H9 (cell line): ENCODE results near the gene SEMA7A. TPM values are rescaled to one million over a fixed set of nuclear protein-coding genes. Genes with fewer than 3 reads are reported as not detected.

Experiments
- DNase-seq: peaks from one replicate; pipeline ENCODE4 v3.0.0-alpha.2; 2017
- H2AFZ ChIP-seq: one replicate; pipeline ENCODE4 v1.6.1; 2013; ENCODE audit warnings: mild to moderate bottlenecking, low read length, control low read depth, moderate library complexity
- H2AK5ac ChIP-seq: 2 replicates; pipeline ENCODE4 v1.6.1; 2013; ENCODE audit warnings: low read length, control low read depth, mixed read lengths; ENCODE audit not compliant: insufficient read length
- H2BK120ac ChIP-seq: one replicate; pipeline ENCODE4 v1.6.1; 2013; ENCODE audit warnings: low read depth, mild to moderate bottlenecking, low read length, control low read depth, inconsistent platforms; ENCODE audit not compliant: poor library complexity, severe bottlenecking
- H2BK12ac ChIP-seq: 2 replicates; pipeline ENCODE4 v1.6.1; 2013; ENCODE audit warnings: low read length, control low read depth, mixed read lengths, low read depth; ENCODE audit not compliant: insufficient read length
- H2BK15ac ChIP-seq: 2 replicates; pipeline ENCODE4 v1.6.1; 2013; ENCODE audit warnings: low read depth, low read length, control low read depth
- H2BK20ac ChIP-seq: one replicate; pipeline ENCODE4 v1.6.1; 2013; ENCODE audit warnings: low read depth, mild to moderate bottlenecking, low read length, control low read depth, inconsistent platforms; ENCODE audit not compliant: poor library complexity, severe bottlenecking
- H2BK5ac ChIP-seq: 2 replicates; pipeline ENCODE4 v1.6.1; 2013; ENCODE audit warnings: low read length, control low read depth, mixed read lengths; ENCODE audit not compliant: insufficient read length
- H3K14ac ChIP-seq: 2 replicates; pipeline ENCODE4 v1.6.1; 2013; ENCODE audit warnings: low read length, control low read depth; ENCODE audit not compliant: insufficient read depth
- H3K18ac ChIP-seq: 2 replicates; pipeline ENCODE4 v1.6.1; 2013; ENCODE audit warnings: low read depth, mild to moderate bottlenecking, mixed read lengths, low read length, control low read depth; ENCODE audit not compliant: insufficient read length
- H3K23ac ChIP-seq: 2 replicates; pipeline ENCODE4 v1.6.1; 2013; ENCODE audit warnings: low read length, control low read depth, mixed read lengths, low read depth; ENCODE audit not compliant: insufficient read length
- H3K23me2 ChIP-seq: 2 replicates; pipeline ENCODE4 v1.6.1; 2013; ENCODE audit warnings: low read depth, mild to moderate bottlenecking, mixed read lengths, low read length, control low read depth; ENCODE audit not compliant: insufficient read length, poor library complexity, severe bottlenecking
- H3K27ac ChIP-seq: 2 replicates; pipeline ENCODE4 v1.5.1; 2013; ENCODE audit warnings: low read length, control low read depth, mixed read lengths, low read depth; ENCODE audit not compliant: insufficient read length
- H3K27me3 ChIP-seq: 2 replicates; pipeline ENCODE4 v1.6.1; 2013; ENCODE audit warnings: low read length, control low read depth, inconsistent platforms; ENCODE audit not compliant: insufficient read depth
- H3K4ac ChIP-seq: 2 replicates; pipeline ENCODE4 v1.6.1; 2013; ENCODE audit warnings: low read depth, mild to moderate bottlenecking, control low read depth, inconsistent platforms, low read length, moderate library complexity
- H3K4me1 ChIP-seq: 2 replicates; pipeline ENCODE4 v1.6.1; 2013; ENCODE audit warnings: low read length, control low read depth, inconsistent platforms; ENCODE audit not compliant: insufficient read depth
- H3K4me2 ChIP-seq: 2 replicates; pipeline ENCODE4 v1.6.1; 2013; ENCODE audit warnings: low read length, control low read depth, mixed read lengths; ENCODE audit not compliant: insufficient read length, insufficient read depth
- H3K56ac ChIP-seq: 2 replicates; pipeline ENCODE4 v1.6.1; 2013; ENCODE audit warnings: low read depth, mild to moderate bottlenecking, mixed read lengths, low read length, control low read depth; ENCODE audit not compliant: insufficient read length
- H3K79me1 ChIP-seq: 2 replicates; pipeline ENCODE4 v1.6.1; 2013; ENCODE audit warnings: low read depth, mild to moderate bottlenecking, moderate library complexity, low read length, control low read depth, inconsistent platforms; ENCODE audit not compliant: insufficient read depth, poor library complexity, severe bottlenecking
- H3K79me2 ChIP-seq: 2 replicates; pipeline ENCODE4 v1.6.1; 2013; ENCODE audit warnings: low read length, control low read depth, inconsistent platforms; ENCODE audit not compliant: insufficient read depth
- H3K9ac ChIP-seq: 2 replicates; pipeline ENCODE4 v1.6.1; 2013; ENCODE audit warnings: low read length, control low read depth, mixed read lengths; ENCODE audit not compliant: insufficient read length; ENCODE audit errors: extremely low read depth
- H3K9me3 ChIP-seq: one replicate; pipeline ENCODE4 v1.6.1; 2013; ENCODE audit warnings: low read depth, low read length, inconsistent platforms; ENCODE audit not compliant: control insufficient read depth
- H3T11ph ChIP-seq: one replicate; pipeline ENCODE4 v1.6.1; 2013; ENCODE audit warnings: mild to moderate bottlenecking, low read length, control low read depth, inconsistent platforms
- H4K20me1 ChIP-seq: one replicate; pipeline ENCODE4 v1.6.1; 2013; ENCODE audit not compliant: control insufficient read depth, insufficient read length, insufficient read depth
- H4K5ac ChIP-seq: 2 replicates; pipeline ENCODE4 v1.6.1; 2013; ENCODE audit warnings: low read depth, mild to moderate bottlenecking, mixed read lengths, low read length, control low read depth; ENCODE audit not compliant: insufficient read length
- H4K8ac ChIP-seq: replicated peaks from 2 replicates; pipeline ENCODE4 v1.6.1; 2013; ENCODE audit warnings: low read length, control low read depth, mixed read lengths, low read depth; ENCODE audit not compliant: insufficient read length
- H4K91ac ChIP-seq: 2 replicates; pipeline ENCODE4 v1.6.1; 2013; ENCODE audit warnings: low read depth, mild to moderate bottlenecking, moderate library complexity, mixed read lengths, low read length, control low read depth; ENCODE audit not compliant: insufficient read length
- H3K27ac Mint-ChIP-seq, 3 experiments: 2 replicates in 2 of 3; 3 replicates in 1 of 3; pipeline ENCODE4 v1.8.0; 2020 to 2021; ENCODE audit warnings: mixed read lengths in 3 of 3, mild to moderate bottlenecking in 1 of 3, moderate library complexity in 1 of 3
- H3K27me3 Mint-ChIP-seq: 2 replicates; pipeline ENCODE4 v1.8.0; 2021; ENCODE audit warnings: low read depth, mild to moderate bottlenecking, moderate library complexity, mixed read lengths
- H3K36me3 Mint-ChIP-seq, 3 experiments: 2 replicates in 2 of 3; 3 replicates in 1 of 3; pipeline ENCODE4 v1.8.0; 2020 to 2021; ENCODE audit warnings: low read depth in 3 of 3, mixed read lengths in 3 of 3; ENCODE audit not compliant: insufficient read depth in 1 of 3
- H3K4me1 Mint-ChIP-seq, 2 experiments: 2 replicates each; pipeline ENCODE4 v1.8.0; 2020; ENCODE audit warnings: mixed read lengths in 2 of 2
- H3K4me3 Mint-ChIP-seq, 2 experiments: 2 replicates in 1 of 2; 3 replicates in 1 of 2; pipeline ENCODE4 v1.8.0; 2020 to 2021; ENCODE audit warnings: mild to moderate bottlenecking in 2 of 2, mixed read lengths in 2 of 2, moderate library complexity in 1 of 2
- H3K9me3 Mint-ChIP-seq, 2 experiments: 2 replicates in 1 of 2; 3 replicates in 1 of 2; pipeline ENCODE4 v1.8.0; 2020; ENCODE audit warnings: mild to moderate bottlenecking in 2 of 2, mixed read lengths in 2 of 2, moderate library complexity in 1 of 2
- CTCF ChIP-seq: fragments of 200-600 bp; sonication (generic); conservative IDR thresholded peaks from 3 replicates; pipeline ENCODE4 v1.8.0; 2021; ENCODE audit warnings: antibody characterized with exemption, mild to moderate bottlenecking
- WGBS: extraction: QIAGEN DNeasy Blood & Tissue Kit; methylation state at CpG from one replicate; pipeline ENCODE4 v1.1.7; 2013; ENCODE audit warnings: missing lambda C conversion rate, low lambda C conversion rate, mixed read lengths; ENCODE audit not compliant: insufficient read length; ENCODE audit errors: extremely low coverage; 5-methylcytosine and 5-hydroxymethylcytosine counted together
- total RNA-seq: library from RNA; stranded (reverse); gene quantifications from 2 replicates; pipeline ENCODE4 v1.2.1, GENCODE V29; 2021

Gene SEMA7A
- total RNA-seq, 1 experiment from 2014 or later: 5.7 TPM

DNA sequence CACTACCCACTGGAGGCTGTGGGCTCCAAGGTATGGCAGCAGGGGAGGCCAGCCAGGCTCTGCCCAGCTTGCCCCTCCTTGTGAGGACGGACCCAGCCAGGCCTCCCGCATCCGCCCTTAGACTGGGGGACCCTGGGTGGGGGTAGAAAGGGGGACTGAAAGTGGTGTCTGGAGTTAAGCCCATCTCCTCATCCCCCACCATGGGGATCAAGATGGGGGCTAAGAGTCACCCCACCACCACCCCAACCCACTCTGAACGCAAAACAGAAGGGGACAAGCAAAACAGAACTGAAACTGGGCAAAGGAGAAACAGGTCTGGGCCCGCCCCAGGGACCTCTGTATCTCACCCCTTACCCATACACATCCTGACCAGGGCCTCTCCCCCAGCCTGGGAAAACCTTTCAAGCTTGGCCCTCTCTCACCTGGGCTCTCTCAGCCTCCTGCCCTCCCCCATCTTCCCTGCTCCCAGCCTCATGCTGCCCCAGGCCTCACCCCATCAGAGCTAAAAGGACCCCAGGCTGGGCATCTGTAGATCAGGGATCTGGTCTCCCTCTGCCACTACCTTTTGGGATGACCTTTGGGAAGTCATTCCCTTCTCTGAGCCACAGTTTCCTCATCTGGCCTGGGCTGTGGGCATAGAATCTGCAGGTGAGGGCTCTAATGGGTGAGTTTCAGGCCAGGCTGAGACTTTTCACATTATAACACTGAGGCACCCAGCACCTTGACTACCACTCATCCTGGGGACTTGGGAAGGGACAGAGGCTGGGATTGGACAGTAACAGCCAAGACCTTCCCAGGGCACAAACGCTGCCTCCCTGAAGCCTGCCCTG is 36.3 kb downstream of the SEMA7A start:
- H3K9ac ChIP-seq: no peak overlapping the region
- TF ChIP-seq CTCF: no peak
- H3K27me3 ChIP-seq: no peaks in the 10 kb centered on the region
- H3K18ac ChIP-seq: no peak overlapping the region
- H2BK120ac ChIP-seq: no peak overlapping the region
- no peak overlapping the region for H2BK5ac ChIP-seq
- peaks cover 5% of the 10 kb centered on the region; the same call in 1 of the 2 replicates for H3K4me1 ChIP-seq
- H3K79me2 ChIP-seq: no peaks in the 10 kb centered on the region
- H4K20me1 ChIP-seq: no peaks in the 10 kb centered on the region
- DNase-seq: no peak
- no peak overlapping the region for H3K4me2 ChIP-seq
- H3K9me3 ChIP-seq: no peaks in the 10 kb centered on the region
- H3K4ac ChIP-seq: no peak overlapping the region
- Mint-ChIP-seq H3K4me3 (no peak overlapping the region), H3K36me3 (no peaks in the 10 kb centered on the region), H3K27me3 (peaks cover 6% of the 10 kb centered on the region), H3K4me1 (peaks cover 16 to 30% of the 10 kb centered on the region in 2 experiments), H3K27ac (no peak overlapping the region; a peak in 1 of 7 replicates), H3K9me3 (no peaks in the 10 kb centered on the region)
- H2BK20ac ChIP-seq: no peak overlapping the region
- no peak overlapping the region for H2BK12ac ChIP-seq
- H2AFZ ChIP-seq: no peak overlapping the region
- no peak overlapping the region for H4K91ac ChIP-seq
- no peak overlapping the region for H3T11ph ChIP-seq
- no peak overlapping the region for H3K14ac ChIP-seq
- no peak overlapping the region for H4K5ac ChIP-seq
- H2AK5ac ChIP-seq: no peak overlapping the region
- H3K56ac ChIP-seq: no peak overlapping the region
- no peaks in the 10 kb centered on the region for H3K79me1 ChIP-seq
- WGBS: no CpG with 5 or more reads among the region's 6 CpGs
- no peaks in the 10 kb centered on the region for H3K23me2 ChIP-seq
- no peak overlapping the region for H2BK15ac ChIP-seq
- no peak overlapping the region for H3K27ac ChIP-seq
- no peak overlapping the region for H3K23ac ChIP-seq
- no peak overlapping the region for H4K8ac ChIP-seq
